Measurements from ENCODE around the gene C17orf67. TPM values are rescaled to one million over a fixed set of nuclear protein-coding genes. Genes with fewer than 3 reads are reported as not detected.
A peak's percentile ranks its signal among the peaks of the same experiment; 100 is the strongest.

The C17orf67 gene
- total and polyA plus RNA-seq, 2 of the 13 experiments (the other 11 are each of a cell fraction or from before 2014, with no cell fraction given) = 0.41 to 0.86 TPM

DNA sequence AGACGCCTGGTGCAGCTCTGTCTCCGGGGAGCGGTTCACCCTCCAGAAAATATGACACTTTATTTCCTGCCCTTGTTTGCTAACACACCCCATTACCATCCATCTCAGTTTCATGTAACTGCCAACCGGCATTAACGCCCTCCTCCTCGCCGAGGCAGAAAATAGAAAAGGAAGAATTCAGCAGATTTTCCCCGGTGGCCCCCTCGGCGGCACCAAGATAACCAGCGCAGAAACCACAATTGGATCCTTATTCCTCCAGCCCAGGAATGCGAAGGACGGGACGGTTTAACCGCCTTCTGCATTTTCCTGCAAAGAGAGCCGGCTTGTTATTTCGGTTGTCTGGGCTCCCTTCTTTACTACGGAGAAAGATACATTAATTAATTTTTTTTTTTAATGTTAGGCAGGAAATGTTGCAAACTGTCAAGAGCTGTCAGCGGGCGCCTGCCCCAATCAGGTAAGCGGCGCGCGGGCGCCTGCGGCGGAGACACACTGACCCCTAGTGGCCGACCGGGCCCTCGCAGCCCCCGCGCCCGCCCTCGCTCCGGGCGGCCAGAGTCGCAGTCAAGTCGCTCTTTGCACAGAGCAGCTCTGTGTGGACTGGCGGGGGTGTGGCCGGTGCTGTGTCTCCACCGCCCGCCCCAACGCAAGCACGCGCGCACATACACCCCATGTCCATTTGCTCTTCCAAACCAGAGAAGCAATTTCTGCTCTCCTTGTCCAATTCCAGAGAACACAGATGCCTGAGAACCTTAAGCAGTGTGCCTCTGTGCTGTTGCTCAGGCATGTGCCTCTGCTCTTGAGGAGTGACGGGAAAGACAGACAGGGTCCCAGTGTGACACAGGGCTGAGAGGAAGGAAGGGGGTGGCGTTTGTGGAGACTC, 53.6 kb downstream of the C17orf67 start (continued):
- TF ChIP-seq, protein P1, sequence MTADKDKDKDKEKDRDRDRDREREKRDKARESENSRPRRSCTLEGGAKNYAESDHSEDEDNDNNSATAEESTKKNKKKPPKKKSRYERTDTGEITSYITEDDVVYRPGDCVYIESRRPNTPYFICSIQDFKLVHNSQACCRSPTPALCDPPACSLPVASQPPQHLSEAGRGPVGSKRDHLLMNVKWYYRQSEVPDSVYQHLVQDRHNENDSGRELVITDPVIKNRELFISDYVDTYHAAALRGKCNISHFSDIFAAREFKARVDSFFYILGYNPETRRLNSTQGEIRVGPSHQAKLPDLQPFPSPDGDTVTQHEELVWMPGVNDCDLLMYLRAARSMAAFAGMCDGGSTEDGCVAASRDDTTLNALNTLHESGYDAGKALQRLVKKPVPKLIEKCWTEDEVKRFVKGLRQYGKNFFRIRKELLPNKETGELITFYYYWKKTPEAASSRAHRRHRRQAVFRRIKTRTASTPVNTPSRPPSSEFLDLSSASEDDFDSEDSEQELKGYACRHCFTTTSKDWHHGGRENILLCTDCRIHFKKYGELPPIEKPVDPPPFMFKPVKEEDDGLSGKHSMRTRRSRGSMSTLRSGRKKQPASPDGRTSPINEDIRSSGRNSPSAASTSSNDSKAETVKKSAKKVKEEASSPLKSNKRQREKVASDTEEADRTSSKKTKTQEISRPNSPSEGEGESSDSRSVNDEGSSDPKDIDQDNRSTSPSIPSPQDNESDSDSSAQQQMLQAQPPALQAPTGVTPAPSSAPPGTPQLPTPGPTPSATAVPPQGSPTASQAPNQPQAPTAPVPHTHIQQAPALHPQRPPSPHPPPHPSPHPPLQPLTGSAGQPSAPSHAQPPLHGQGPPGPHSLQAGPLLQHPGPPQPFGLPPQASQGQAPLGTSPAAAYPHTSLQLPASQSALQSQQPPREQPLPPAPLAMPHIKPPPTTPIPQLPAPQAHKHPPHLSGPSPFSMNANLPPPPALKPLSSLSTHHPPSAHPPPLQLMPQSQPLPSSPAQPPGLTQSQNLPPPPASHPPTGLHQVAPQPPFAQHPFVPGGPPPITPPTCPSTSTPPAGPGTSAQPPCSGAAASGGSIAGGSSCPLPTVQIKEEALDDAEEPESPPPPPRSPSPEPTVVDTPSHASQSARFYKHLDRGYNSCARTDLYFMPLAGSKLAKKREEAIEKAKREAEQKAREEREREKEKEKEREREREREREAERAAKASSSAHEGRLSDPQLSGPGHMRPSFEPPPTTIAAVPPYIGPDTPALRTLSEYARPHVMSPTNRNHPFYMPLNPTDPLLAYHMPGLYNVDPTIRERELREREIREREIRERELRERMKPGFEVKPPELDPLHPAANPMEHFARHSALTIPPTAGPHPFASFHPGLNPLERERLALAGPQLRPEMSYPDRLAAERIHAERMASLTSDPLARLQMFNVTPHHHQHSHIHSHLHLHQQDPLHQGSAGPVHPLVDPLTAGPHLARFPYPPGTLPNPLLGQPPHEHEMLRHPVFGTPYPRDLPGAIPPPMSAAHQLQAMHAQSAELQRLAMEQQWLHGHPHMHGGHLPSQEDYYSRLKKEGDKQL (CRISPR knock-in tag; IDR thresholded peaks at IDR 0.05; ENCODE audit: low read depth) = no peak
- TF ChIP-seq RFXAP (CRISPR knock-in tag; IDR thresholded peaks at IDR 0.05; ENCODE audit: borderline replicate concordance) = no peak; the same call in 1 of the 2 replicates
- no peak for TF ChIP-seq NKX3-1 (CRISPR knock-in tag; IDR thresholded peaks at IDR 0.05)
- TF ChIP-seq ZNF282 (IDR thresholded peaks at IDR 0.05; ENCODE audit: partially characterized antibody) = no peak
- no peak for TF ChIP-seq CENPX (CRISPR knock-in tag; IDR thresholded peaks at IDR 0.05)
- TF ChIP-seq MTF1 (CRISPR knock-in tag; IDR thresholded peaks at IDR 0.05) = no peak
- peak; percentile 52; the same call in 1 of the 2 replicates for TF ChIP-seq KMT2A (CRISPR knock-in tag; IDR thresholded peaks at IDR 0.05)
- no peak for TF ChIP-seq ZNF670 (CRISPR knock-in tag; IDR thresholded peaks at IDR 0.05; ENCODE audit: borderline replicate concordance)
- no peak for TF ChIP-seq ADNP (CRISPR knock-in tag; IDR thresholded peaks at IDR 0.05)
- peak; percentile 51; the same call in 1 of the 2 replicates for TF ChIP-seq ZSCAN9 (CRISPR knock-in tag; IDR thresholded peaks at IDR 0.05; ENCODE audit: borderline replicate concordance)
- no peak for TF ChIP-seq ZNF383 (CRISPR knock-in tag; IDR thresholded peaks at IDR 0.05; ENCODE audit: borderline replicate concordance)
- TF ChIP-seq, protein P2, sequence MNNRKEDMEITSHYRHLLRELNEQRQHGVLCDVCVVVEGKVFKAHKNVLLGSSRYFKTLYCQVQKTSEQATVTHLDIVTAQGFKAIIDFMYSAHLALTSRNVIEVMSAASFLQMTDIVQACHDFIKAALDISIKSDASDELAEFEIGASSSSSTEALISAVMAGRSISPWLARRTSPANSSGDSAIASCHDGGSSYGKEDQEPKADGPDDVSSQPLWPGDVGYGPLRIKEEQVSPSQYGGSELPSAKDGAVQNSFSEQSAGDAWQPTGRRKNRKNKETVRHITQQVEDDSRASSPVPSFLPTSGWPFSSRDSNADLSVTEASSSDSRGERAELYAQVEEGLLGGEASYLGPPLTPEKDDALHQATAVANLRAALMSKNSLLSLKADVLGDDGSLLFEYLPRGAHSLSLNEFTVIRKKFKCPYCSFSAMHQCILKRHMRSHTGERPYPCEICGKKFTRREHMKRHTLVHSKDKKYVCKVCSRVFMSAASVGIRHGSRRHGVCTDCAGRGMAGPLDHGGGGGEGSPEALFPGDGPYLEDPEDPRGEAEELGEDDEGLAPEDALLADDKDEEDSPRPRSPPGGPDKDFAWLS (CRISPR knock-in tag; IDR thresholded peaks at IDR 0.05; ENCODE audit: borderline replicate concordance) = no peak
- TF ChIP-seq ZNF839 (CRISPR knock-in tag; IDR thresholded peaks at IDR 0.05; ENCODE audit: borderline replicate concordance) = peak; percentile 59; the same call in 1 of the 2 replicates
- no peak for TF ChIP-seq ZNF577 (CRISPR knock-in tag; IDR thresholded peaks at IDR 0.05; ENCODE audit: borderline replicate concordance, low read depth)
- no peak for TF ChIP-seq SIN3B (IDR thresholded peaks at IDR 0.05; ENCODE audit: low read length)
- TF ChIP-seq, protein P3, sequence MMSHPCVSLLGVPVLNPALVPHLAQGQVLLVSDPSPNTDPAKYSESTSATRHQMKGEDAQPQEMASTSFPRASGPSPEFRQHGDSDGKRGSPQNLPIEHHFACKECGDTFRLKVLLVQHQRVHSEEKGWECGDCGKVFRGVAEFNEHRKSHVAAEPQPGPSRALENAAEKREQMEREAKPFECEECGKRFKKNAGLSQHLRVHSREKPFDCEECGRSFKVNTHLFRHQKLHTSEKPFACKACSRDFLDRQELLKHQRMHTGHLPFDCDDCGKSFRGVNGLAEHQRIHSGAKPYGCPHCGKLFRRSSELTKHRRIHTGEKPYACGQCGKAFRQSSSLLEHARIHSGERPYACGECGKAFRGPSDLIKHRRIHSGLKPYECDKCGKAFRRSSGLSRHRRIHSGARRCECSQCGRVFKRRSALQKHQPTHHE (CRISPR knock-in tag; IDR thresholded peaks at IDR 0.05; ENCODE audit: borderline replicate concordance) = no peak
- TF ChIP-seq HNF4G (IDR thresholded peaks at IDR 0.05; ENCODE audit: borderline replicate concordance, low read depth, low read length) = no peak
- TF ChIP-seq HNF4G (CRISPR knock-in tag; IDR thresholded peaks at IDR 0.05; ENCODE audit: borderline replicate concordance, low read depth) = no peak
- no peak for TF ChIP-seq ZNF552 (CRISPR knock-in tag; IDR thresholded peaks at IDR 0.05; ENCODE audit: borderline replicate concordance)
- TF ChIP-seq, protein P4, sequence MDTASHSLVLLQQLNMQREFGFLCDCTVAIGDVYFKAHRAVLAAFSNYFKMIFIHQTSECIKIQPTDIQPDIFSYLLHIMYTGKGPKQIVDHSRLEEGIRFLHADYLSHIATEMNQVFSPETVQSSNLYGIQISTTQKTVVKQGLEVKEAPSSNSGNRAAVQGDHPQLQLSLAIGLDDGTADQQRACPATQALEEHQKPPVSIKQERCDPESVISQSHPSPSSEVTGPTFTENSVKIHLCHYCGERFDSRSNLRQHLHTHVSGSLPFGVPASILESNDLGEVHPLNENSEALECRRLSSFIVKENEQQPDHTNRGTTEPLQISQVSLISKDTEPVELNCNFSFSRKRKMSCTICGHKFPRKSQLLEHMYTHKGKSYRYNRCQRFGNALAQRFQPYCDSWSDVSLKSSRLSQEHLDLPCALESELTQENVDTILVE (CRISPR knock-in tag; IDR thresholded peaks at IDR 0.05) = no peak
